Mesenchymal stem cell (in vitro differentiated cells and primary cell): Measurements from ENCODE around the gene STX18.
"Not testable (repeated sequence)": the region's sequence is repeated elsewhere in the genome, so short reads cannot be mapped to it uniquely, and the experiment has no call there.

Experiments
- DNase-seq: peaks from one replicate; pipeline ENCODE4 v3.0.0-alpha.2; 2013
- H2AFZ ChIP-seq: one replicate; pipeline ENCODE4 v1.6.1; 2013; ENCODE audit warnings: low read depth, mild to moderate bottlenecking, control low read depth, inconsistent platforms, low read length, moderate library complexity
- H2AK5ac ChIP-seq: 2 replicates; pipeline ENCODE4 v1.6.1; 2013; ENCODE audit warnings: low read length, moderate library complexity, mild to moderate bottlenecking, inconsistent platforms; ENCODE audit not compliant: severe bottlenecking
- H2BK120ac ChIP-seq: one replicate; pipeline ENCODE4 v1.6.1; 2013; ENCODE audit warnings: low read depth, mild to moderate bottlenecking, inconsistent platforms, low read length, moderate library complexity
- H2BK12ac ChIP-seq, 2 experiments: one replicate each; pipeline ENCODE4 v1.6.1; 2013; ENCODE audit warnings: inconsistent platforms in 2 of 2, low read length in 2 of 2, mild to moderate bottlenecking in 2 of 2, moderate library complexity in 2 of 2, control low read depth in 1 of 2
- H2BK15ac ChIP-seq: one replicate; pipeline ENCODE4 v1.6.1; 2013; ENCODE audit warnings: mild to moderate bottlenecking, low read depth, inconsistent platforms; ENCODE audit not compliant: poor library complexity, severe bottlenecking
- H2BK5ac ChIP-seq: 2 replicates; pipeline ENCODE4 v1.6.1; 2013; ENCODE audit warnings: low read depth, mild to moderate bottlenecking, low read length, control low read depth, inconsistent platforms; ENCODE audit not compliant: poor library complexity, severe bottlenecking
- H3K14ac ChIP-seq, 2 experiments: one replicate each; pipeline ENCODE4 v1.6.1; 2013; ENCODE audit warnings: inconsistent platforms in 2 of 2, low read length in 2 of 2, control low read depth in 1 of 2, mild to moderate bottlenecking in 1 of 2, moderate library complexity in 1 of 2
- H3K18ac ChIP-seq, 2 experiments: one replicate each; pipeline ENCODE4 v1.6.1; 2013; ENCODE audit warnings: inconsistent platforms in 2 of 2, low read length in 2 of 2, control low read depth in 1 of 2, low read depth in 1 of 2, mild to moderate bottlenecking in 1 of 2
- H3K23ac ChIP-seq, 2 experiments: one replicate each; pipeline ENCODE4 v1.6.1; 2013; ENCODE audit warnings: inconsistent platforms in 2 of 2, low read length in 2 of 2, mild to moderate bottlenecking in 2 of 2, moderate library complexity in 2 of 2, control low read depth in 1 of 2
- H3K27ac ChIP-seq: 2 replicates; pipeline ENCODE4 v1.5.1; 2013; ENCODE audit warnings: mild to moderate bottlenecking, moderate library complexity, low read length, control low read depth, inconsistent platforms; ENCODE audit not compliant: poor library complexity, severe bottlenecking
- H3K27me3 ChIP-seq, 2 experiments: 2 replicates each; pipeline versions ENCODE4 v1.6.1 to v1.7.0; 2013; ENCODE audit warnings: low read length in 2 of 2, mild to moderate bottlenecking in 2 of 2, moderate library complexity in 2 of 2, control low read depth in 1 of 2, inconsistent platforms in 1 of 2; ENCODE audit not compliant: control insufficient read depth in 1 of 2, insufficient read depth in 1 of 2
- H3K36me3 ChIP-seq, 2 experiments: 2 replicates each; pipeline versions ENCODE4 v1.6.1 to v1.7.0; 2013; ENCODE audit warnings: low read length in 2 of 2, control low read depth in 1 of 2, inconsistent platforms in 1 of 2, low read depth in 1 of 2, mild to moderate bottlenecking in 1 of 2; ENCODE audit not compliant: insufficient read depth in 2 of 2, control insufficient read depth in 1 of 2
- H3K4ac ChIP-seq, 2 experiments: one replicate each; pipeline ENCODE4 v1.6.1; 2013; ENCODE audit warnings: inconsistent platforms in 2 of 2, low read length in 2 of 2, mild to moderate bottlenecking in 2 of 2, moderate library complexity in 2 of 2, control low read depth in 1 of 2, low read depth in 1 of 2
- H3K4me1 ChIP-seq: 2 replicates; pipeline ENCODE4 v1.6.1; 2013; ENCODE audit warnings: low read depth, low read length, control low read depth; ENCODE audit not compliant: control insufficient read depth, insufficient read depth
- H3K4me2 ChIP-seq: 2 replicates; pipeline ENCODE4 v1.6.1; 2013; ENCODE audit warnings: low read length, mild to moderate bottlenecking, inconsistent platforms; ENCODE audit not compliant: poor library complexity, severe bottlenecking
- H3K4me3 ChIP-seq, 2 experiments: 2 replicates each; pipeline versions ENCODE4 v1.5.1 to v1.7.0; 2013; ENCODE audit warnings: low read length in 2 of 2, mild to moderate bottlenecking in 2 of 2, control low read depth in 1 of 2, low read depth in 1 of 2; ENCODE audit not compliant: insufficient read depth in 1 of 2
- H3K79me1 ChIP-seq: replicated peaks from 2 replicates; pipeline ENCODE4 v1.6.1; 2013; ENCODE audit warnings: mild to moderate bottlenecking, control low read depth, low read length, inconsistent platforms; ENCODE audit not compliant: poor library complexity, severe bottlenecking
- H3K9ac ChIP-seq: 2 replicates; pipeline ENCODE4 v1.7.0; 2013; ENCODE audit warnings: mild to moderate bottlenecking, low read length, moderate library complexity
- H3K9me3 ChIP-seq: 2 replicates; pipeline ENCODE4 v1.7.0; 2013; ENCODE audit warnings: mild to moderate bottlenecking, low read length; ENCODE audit not compliant: control insufficient read depth
- H4K8ac ChIP-seq: one replicate; pipeline ENCODE4 v1.6.1; 2013; ENCODE audit warnings: inconsistent platforms, mild to moderate bottlenecking, low read length, moderate library complexity
- H4K91ac ChIP-seq: one replicate; pipeline ENCODE4 v1.6.1; 2013; ENCODE audit warnings: mild to moderate bottlenecking, low read length, inconsistent platforms
- WGBS: methylation state at CpG from one replicate; pipeline ENCODE4 v1.1.7; 2013; ENCODE audit warnings: mixed read lengths; 5-methylcytosine and 5-hydroxymethylcytosine counted together

Gene STX18

GRCh38 chr4:4572821-4573220 lies 31.0 kb upstream of the STX18 start:
- Histone ChIP-seq H3K79me1 (no peaks in the 10 kb centered on the region), H4K91ac (no peak overlapping the region), H3K14ac (no peak overlapping the region), H3K27ac (no peak overlapping the region), H2BK15ac (no peak overlapping the region), H2AK5ac (no peak overlapping the region), H3K9me3 (no peaks in the 10 kb centered on the region), H3K36me3 (no peaks in the 10 kb centered on the region), H3K4me2 (no peak overlapping the region), H2AFZ (no peak overlapping the region), H2BK12ac (no peak overlapping the region), H3K23ac (no peak overlapping the region), H2BK120ac (no peak overlapping the region), H3K9ac (no peak overlapping the region), H2BK5ac (no peak overlapping the region), H4K8ac (no peak overlapping the region), H3K4ac (no peak overlapping the region), H3K4me1 (peaks cover 9% of the 10 kb centered on the region), H3K4me3 (no peak overlapping the region), H3K27me3 (no peaks in the 10 kb centered on the region), H3K18ac (no peak overlapping the region)
- DNase-seq = no peak
- 81% methylated on average over 2 of the region's 2 CpGs for WGBS

- not testable (repeated sequence) for H4K91ac ChIP-seq, H3K23ac ChIP-seq, H2AK5ac ChIP-seq, H3K79me1 ChIP-seq, H2BK12ac ChIP-seq, H3K4me1 ChIP-seq, H3K27me3 ChIP-seq, H4K8ac ChIP-seq, DNase-seq, H2AFZ ChIP-seq, H3K4ac ChIP-seq, H3K14ac ChIP-seq, H3K27ac ChIP-seq, H3K9me3 ChIP-seq, H3K36me3 ChIP-seq, H2BK15ac ChIP-seq, H3K9ac ChIP-seq, H2BK5ac ChIP-seq, H2BK120ac ChIP-seq, H3K18ac ChIP-seq, H3K4me2 ChIP-seq, H3K4me3 ChIP-seq
- WGBS = 100% methylated on average over 1 of the region's 4 CpGs
Observed at GRCh38 chr4:4569861-4570260, 28.0 kb upstream of the STX18 start.

- no peak overlapping the region for H3K9ac ChIP-seq
- H3K18ac ChIP-seq = no peak overlapping the region
- H3K9me3 ChIP-seq = peaks cover 2% of the 10 kb centered on the region
- no peak overlapping the region for H3K27ac ChIP-seq
- H3K4me2 ChIP-seq = no peak overlapping the region
- no peak overlapping the region for H2AK5ac ChIP-seq
- H3K36me3 ChIP-seq = peaks cover 0 to 6% of the 10 kb centered on the region in 2 experiments
- no peak for DNase-seq
- no peak overlapping the region for H3K4me3 ChIP-seq
- no peak overlapping the region for H3K23ac ChIP-seq
- no peaks in the 10 kb centered on the region for H3K27me3 ChIP-seq
- H2BK120ac ChIP-seq = no peak overlapping the region
- no peaks in the 10 kb centered on the region for H3K4me1 ChIP-seq
- no peak overlapping the region for H4K8ac ChIP-seq
- no peak overlapping the region for H4K91ac ChIP-seq
- no peak overlapping the region for H2BK5ac ChIP-seq
- H3K79me1 ChIP-seq = no peaks in the 10 kb centered on the region
- no peak overlapping the region for H3K4ac ChIP-seq
- H3K14ac ChIP-seq = no peak overlapping the region
- no peak overlapping the region for H2BK12ac ChIP-seq
- H2AFZ ChIP-seq = no peak overlapping the region
- WGBS = 88% methylated on average over 3 of the region's 3 CpGs
- H2BK15ac ChIP-seq = no peak overlapping the region
Observed at GRCh38 chr4:4568806-4569427, 27.1 kb upstream of the STX18 start.

DNA sequence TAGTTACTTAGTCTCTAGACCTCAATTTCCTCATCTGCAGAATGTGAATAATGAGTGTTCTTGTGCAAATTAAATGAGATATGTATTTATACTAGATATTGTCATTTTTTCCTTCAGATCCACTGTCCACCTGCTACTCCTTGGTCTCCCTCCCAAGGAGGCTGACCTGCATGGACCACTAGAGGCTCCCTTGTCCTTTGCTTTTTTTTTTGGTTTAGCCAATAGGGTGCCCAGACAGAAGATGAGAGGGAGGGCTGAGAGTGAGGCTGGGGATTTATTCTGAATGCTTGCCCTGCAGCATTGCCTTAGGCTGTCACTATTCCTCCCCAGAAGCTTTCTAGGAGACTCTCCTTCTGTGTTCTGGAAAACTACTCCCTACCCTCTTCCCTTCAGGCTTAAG lies 24.5 kb upstream of the STX18 start:
- not testable (repeated sequence) for DNase-seq, H3K14ac ChIP-seq, H3K4me2 ChIP-seq, H4K91ac ChIP-seq, H3K18ac ChIP-seq, H3K4ac ChIP-seq, H3K27me3 ChIP-seq, H3K36me3 ChIP-seq, H3K4me3 ChIP-seq, H2AFZ ChIP-seq, H2AK5ac ChIP-seq, H4K8ac ChIP-seq, H2BK15ac ChIP-seq, H3K79me1 ChIP-seq, H3K27ac ChIP-seq, H3K23ac ChIP-seq, H3K4me1 ChIP-seq, H3K9me3 ChIP-seq, H2BK12ac ChIP-seq, H3K9ac ChIP-seq, H2BK120ac ChIP-seq, H2BK5ac ChIP-seq
